WTC11 (cell line): ENCODE data around the gene CSNK1E. TPM values are rescaled to one million over a fixed set of nuclear protein-coding genes. Genes with fewer than 3 reads are reported as not detected.
A peak's percentile ranks its signal among the peaks of the same experiment; 100 is the strongest.
"Not testable (repeated sequence)": the region's sequence is repeated elsewhere in the genome, so short reads cannot be mapped to it uniquely, and the experiment has no call there.

Experiments used
- ATAC-seq: fragments of 200-7000 bp; cut with Tn5 transposase; 2 replicates; pipeline ENCODE4 v1.10.0; 2021; ENCODE audit warnings: mild to moderate bottlenecking, moderate library complexity
- CTCF ChIA-PET: fragments of 300-600 bp; sonication (Branson Sonifier 250); formaldehyde crosslinking; loops from one replicate; lab custom pipeline; 2021; ENCODE audit warnings: antibody characterized with exemption; lab: Charles Lee
- POLR2A ChIA-PET: fragments of 350-600 bp; sonication (Branson Sonifier 250); formaldehyde crosslinking; loops from one replicate; lab custom pipeline; 2021; ENCODE audit warnings: antibody characterized with exemption; lab: Charles Lee
- DNase-seq: peaks from one replicate; pipeline ENCODE4 v3.0.0; 2021; ENCODE audit warnings: low spot score
- H3K27ac Mint-ChIP-seq: 2 replicates; pipeline ENCODE4 v1.8.0; 2021; ENCODE audit warnings: mixed read lengths
- H3K27me3 Mint-ChIP-seq: 2 replicates; pipeline ENCODE4 v1.8.0; 2021; ENCODE audit warnings: low read depth, mild to moderate bottlenecking, moderate library complexity, mixed read lengths
- H3K36me3 Mint-ChIP-seq: 2 replicates; pipeline ENCODE4 v1.8.0; 2021; ENCODE audit warnings: mixed read lengths
- H3K4me1 Mint-ChIP-seq: 2 replicates; pipeline ENCODE4 v1.8.0; 2022; ENCODE audit warnings: mixed read lengths
- H3K4me3 Mint-ChIP-seq: 2 replicates; pipeline ENCODE4 v1.8.0; 2021; ENCODE audit warnings: mild to moderate bottlenecking, moderate library complexity, mixed read lengths
- H3K9me3 Mint-ChIP-seq: 2 replicates; pipeline ENCODE4 v1.8.0; 2021; ENCODE audit warnings: mixed read lengths
- ESRRA ChIP-seq: sonication (generic); formaldehyde crosslinking; IDR thresholded peaks from 2 replicates; pipeline ENCODE4 v1.8.1; 2022; ENCODE audit warnings: mild to moderate bottlenecking, missing genetic modification reagents, borderline replicate concordance
- FOXP1 ChIP-seq: sonication (generic); formaldehyde crosslinking; IDR thresholded peaks from 2 replicates; pipeline ENCODE4 v1.8.0; 2022; ENCODE audit warnings: missing genetic modification reagents, mild to moderate bottlenecking, moderate library complexity, borderline replicate concordance
- GABPB1 ChIP-seq: sonication (generic); formaldehyde crosslinking; IDR thresholded peaks from 2 replicates; pipeline ENCODE4 v1.8.1; 2023; ENCODE audit warnings: mild to moderate bottlenecking, missing genetic modification reagents
- MXD4 ChIP-seq: fragments of 250-450 bp; sonication (Bioruptor Pico); IDR thresholded peaks from 2 replicates; pipeline ENCODE4 v1.8.0; 2021; ENCODE audit warnings: mild to moderate bottlenecking, moderate library complexity, borderline replicate concordance
- MYBL2 ChIP-seq: sonication (generic); formaldehyde crosslinking; IDR thresholded peaks from 2 replicates; pipeline ENCODE4 v1.8.1; 2023; ENCODE audit warnings: mild to moderate bottlenecking, moderate library complexity, missing genetic modification reagents
- NFYB ChIP-seq: sonication (generic); formaldehyde crosslinking; conservative IDR thresholded peaks from 2 replicates; pipeline ENCODE4 v1.8.0; 2022; ENCODE audit warnings: low read depth, missing genetic modification reagents
- NR2C2 ChIP-seq: sonication (generic); formaldehyde crosslinking; IDR thresholded peaks from 2 replicates; pipeline ENCODE4 v1.8.0; 2022; ENCODE audit warnings: mild to moderate bottlenecking, missing genetic modification reagents
- OVOL2 ChIP-seq: fragments of 250-450 bp; sonication (Bioruptor Pico); IDR thresholded peaks from 2 replicates; pipeline ENCODE4 v1.9.0; 2021; ENCODE audit warnings: mild to moderate bottlenecking, borderline replicate concordance
- RORB ChIP-seq: fragments of 250-450 bp; sonication (Bioruptor Pico); IDR thresholded peaks from 2 replicates; pipeline ENCODE4 v1.9.0; 2021; ENCODE audit warnings: mild to moderate bottlenecking
- SMAD4 ChIP-seq: sonication (generic); formaldehyde crosslinking; IDR thresholded peaks from 2 replicates; pipeline ENCODE4 v1.8.0; 2022; ENCODE audit warnings: mild to moderate bottlenecking, missing genetic modification reagents
- TP53 ChIP-seq: sonication (generic); formaldehyde crosslinking; IDR thresholded peaks from 2 replicates; pipeline ENCODE4 v1.8.1; 2023; ENCODE audit warnings: mild to moderate bottlenecking, missing genetic modification reagents
- ZBTB21 ChIP-seq: sonication (generic); formaldehyde crosslinking; IDR thresholded peaks from 2 replicates; pipeline ENCODE4 v1.8.1; 2023; ENCODE audit warnings: mild to moderate bottlenecking, missing genetic modification reagents, borderline replicate concordance
- ZNF317 ChIP-seq: sonication (generic); formaldehyde crosslinking; IDR thresholded peaks from 2 replicates; pipeline ENCODE4 v1.8.1; 2023; ENCODE audit warnings: low read depth, mild to moderate bottlenecking, moderate library complexity, missing genetic modification reagents, borderline replicate concordance
- total RNA-seq: library from RNA; stranded (reverse); gene quantifications from 3 replicates; pipeline ENCODE4 v1.2.3, GENCODE V29; 2021
- TF ChIP-seq, protein P1 (sequence below): sonication (generic); formaldehyde crosslinking; IDR thresholded peaks from 2 replicates; pipeline ENCODE4 v1.8.0; 2022; ENCODE audit warnings: mild to moderate bottlenecking, missing genetic modification reagents
- TF ChIP-seq, protein P2 (sequence below): sonication (generic); formaldehyde crosslinking; IDR thresholded peaks from 2 replicates; pipeline ENCODE4 v1.8.0; 2023; ENCODE audit warnings: missing genetic modification reagents
- TF ChIP-seq, protein P3 (sequence below): sonication (generic); formaldehyde crosslinking; IDR thresholded peaks from 2 replicates; pipeline ENCODE4 v1.8.1; 2023; ENCODE audit warnings: mild to moderate bottlenecking, missing genetic modification reagents, moderate library complexity
- TF ChIP-seq, protein P4 (sequence below): sonication (generic); formaldehyde crosslinking; IDR thresholded peaks from 2 replicates; pipeline ENCODE4 v1.8.0; 2023; ENCODE audit warnings: missing genetic modification reagents, mild to moderate bottlenecking, borderline replicate concordance
- TF ChIP-seq, protein P5 (sequence below): sonication (generic); formaldehyde crosslinking; IDR thresholded peaks from 2 replicates; pipeline ENCODE4 v1.8.1; 2022; ENCODE audit warnings: mild to moderate bottlenecking, moderate library complexity, missing genetic modification reagents
- TF ChIP-seq, protein P6 (sequence below): sonication (generic); formaldehyde crosslinking; IDR thresholded peaks from 2 replicates; pipeline ENCODE4 v1.8.1; 2023; ENCODE audit warnings: mild to moderate bottlenecking, missing genetic modification reagents
- TF ChIP-seq, protein P7 (sequence below): fragments of 250-450 bp; sonication (Bioruptor Pico); IDR thresholded peaks from 2 replicates; pipeline ENCODE4 v1.9.0; 2021; ENCODE audit warnings: moderate library complexity, mild to moderate bottlenecking, inconsistent platforms, borderline replicate concordance

Gene CSNK1E
- total RNA-seq, 1 experiment from 2014 or later = 265 TPM

DNA sequence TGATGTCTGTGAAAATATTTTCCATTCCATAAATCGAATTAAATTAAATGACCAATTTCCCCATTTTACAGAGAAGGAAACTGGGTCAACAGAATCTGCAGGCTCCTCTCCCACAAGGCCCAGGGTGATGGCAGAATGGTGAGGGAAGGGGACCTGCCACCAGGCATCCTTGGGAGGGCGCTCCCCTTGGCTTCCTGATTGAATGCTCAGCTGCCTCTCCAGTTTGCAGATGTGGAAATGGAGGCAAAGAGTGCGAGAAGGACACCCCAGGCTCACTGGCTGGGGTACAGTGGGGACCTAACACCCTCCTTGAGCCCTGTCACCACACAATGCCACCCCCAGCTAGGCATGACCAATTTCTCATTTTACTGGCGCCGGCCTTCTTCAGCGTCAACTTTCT is 28.5 kb upstream of the CSNK1E start:
- H3K36me3 Mint-ChIP-seq = no peaks in the 10 kb centered on the region
- ATAC-seq (no peak), DNase-seq (peak; percentile 5)
- H3K27me3 Mint-ChIP-seq = peaks cover 31% of the 10 kb centered on the region
- ChIA-PET CTCF (interaction anchor here (1.3 kb wide), 1 partner anchor 9 kb away, joined by 3 read pairs; no protein-coding TSS in a partner anchor), POLR2A (interaction anchor here (0.7 kb wide), 1 partner anchor 663 kb away, joined by 3 read pairs; no protein-coding TSS in a partner anchor)
- TF ChIP-seq RORB (CRISPR knock-in tag) (no peak), MXD4 (no peak), ZBTB21 (no peak), GABPB1 (CRISPR knock-in tag) (no peak), MYBL2 (CRISPR knock-in tag) (no peak), ZNF317 (CRISPR knock-in tag) (no peak), SMAD4 (CRISPR knock-in tag) (no peak)
- TF ChIP-seq, protein P1, sequence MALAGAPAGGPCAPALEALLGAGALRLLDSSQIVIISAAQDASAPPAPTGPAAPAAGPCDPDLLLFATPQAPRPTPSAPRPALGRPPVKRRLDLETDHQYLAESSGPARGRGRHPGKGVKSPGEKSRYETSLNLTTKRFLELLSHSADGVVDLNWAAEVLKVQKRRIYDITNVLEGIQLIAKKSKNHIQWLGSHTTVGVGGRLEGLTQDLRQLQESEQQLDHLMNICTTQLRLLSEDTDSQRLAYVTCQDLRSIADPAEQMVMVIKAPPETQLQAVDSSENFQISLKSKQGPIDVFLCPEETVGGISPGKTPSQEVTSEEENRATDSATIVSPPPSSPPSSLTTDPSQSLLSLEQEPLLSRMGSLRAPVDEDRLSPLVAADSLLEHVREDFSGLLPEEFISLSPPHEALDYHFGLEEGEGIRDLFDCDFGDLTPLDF (CRISPR knock-in tag) = no peak
- TF ChIP-seq, protein P2, sequence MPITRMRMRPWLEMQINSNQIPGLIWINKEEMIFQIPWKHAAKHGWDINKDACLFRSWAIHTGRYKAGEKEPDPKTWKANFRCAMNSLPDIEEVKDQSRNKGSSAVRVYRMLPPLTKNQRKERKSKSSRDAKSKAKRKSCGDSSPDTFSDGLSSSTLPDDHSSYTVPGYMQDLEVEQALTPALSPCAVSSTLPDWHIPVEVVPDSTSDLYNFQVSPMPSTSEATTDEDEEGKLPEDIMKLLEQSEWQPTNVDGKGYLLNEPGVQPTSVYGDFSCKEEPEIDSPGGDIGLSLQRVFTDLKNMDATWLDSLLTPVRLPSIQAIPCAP (CRISPR knock-in tag) = no peak
- TF ChIP-seq, protein P3, sequence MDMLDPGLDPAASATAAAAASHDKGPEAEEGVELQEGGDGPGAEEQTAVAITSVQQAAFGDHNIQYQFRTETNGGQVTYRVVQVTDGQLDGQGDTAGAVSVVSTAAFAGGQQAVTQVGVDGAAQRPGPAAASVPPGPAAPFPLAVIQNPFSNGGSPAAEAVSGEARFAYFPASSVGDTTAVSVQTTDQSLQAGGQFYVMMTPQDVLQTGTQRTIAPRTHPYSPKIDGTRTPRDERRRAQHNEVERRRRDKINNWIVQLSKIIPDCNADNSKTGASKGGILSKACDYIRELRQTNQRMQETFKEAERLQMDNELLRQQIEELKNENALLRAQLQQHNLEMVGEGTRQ (CRISPR knock-in tag) = no peak
- peaks cover 18% of the 10 kb centered on the region for H3K4me1 Mint-ChIP-seq
- no peaks in the 10 kb centered on the region for H3K9me3 Mint-ChIP-seq
- no peak overlapping the region for H3K27ac Mint-ChIP-seq
- H3K4me3 Mint-ChIP-seq = no peak overlapping the region

DNA sequence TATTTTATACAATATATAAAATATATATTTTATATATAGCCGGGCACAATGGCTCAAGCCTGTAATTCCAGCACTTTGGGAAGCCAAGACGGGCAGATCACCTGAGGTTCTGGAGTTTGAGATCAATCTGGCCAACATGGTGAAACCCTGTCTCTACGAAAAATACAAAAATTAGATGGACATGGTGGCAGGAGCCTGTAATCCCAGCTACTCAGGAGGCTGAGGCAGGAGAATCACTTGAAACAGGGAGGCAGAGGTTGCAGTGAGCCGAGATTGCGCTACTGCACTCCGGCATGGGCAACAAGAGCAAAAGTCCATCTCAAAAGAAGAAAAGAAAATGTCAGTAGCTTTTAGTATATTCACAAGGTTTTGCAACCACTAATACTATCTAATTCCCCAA is 22.7 kb upstream of the CSNK1E start:
- H3K9me3 Mint-ChIP-seq, CTCF ChIA-PET, ATAC-seq, H3K27ac Mint-ChIP-seq, H3K36me3 Mint-ChIP-seq, H3K4me3 Mint-ChIP-seq: not testable (repeated sequence)
- POLR2A ChIA-PET = interaction anchor here (0.6 kb wide), 1 partner anchor 8 kb away, joined by 3 read pairs; no protein-coding TSS in a partner anchor
- DNase-seq = peak; percentile 3
- peaks cover 50% of the 10 kb centered on the region for H3K27me3 Mint-ChIP-seq
- peaks cover 13% of the 10 kb centered on the region for H3K4me1 Mint-ChIP-seq

DNA sequence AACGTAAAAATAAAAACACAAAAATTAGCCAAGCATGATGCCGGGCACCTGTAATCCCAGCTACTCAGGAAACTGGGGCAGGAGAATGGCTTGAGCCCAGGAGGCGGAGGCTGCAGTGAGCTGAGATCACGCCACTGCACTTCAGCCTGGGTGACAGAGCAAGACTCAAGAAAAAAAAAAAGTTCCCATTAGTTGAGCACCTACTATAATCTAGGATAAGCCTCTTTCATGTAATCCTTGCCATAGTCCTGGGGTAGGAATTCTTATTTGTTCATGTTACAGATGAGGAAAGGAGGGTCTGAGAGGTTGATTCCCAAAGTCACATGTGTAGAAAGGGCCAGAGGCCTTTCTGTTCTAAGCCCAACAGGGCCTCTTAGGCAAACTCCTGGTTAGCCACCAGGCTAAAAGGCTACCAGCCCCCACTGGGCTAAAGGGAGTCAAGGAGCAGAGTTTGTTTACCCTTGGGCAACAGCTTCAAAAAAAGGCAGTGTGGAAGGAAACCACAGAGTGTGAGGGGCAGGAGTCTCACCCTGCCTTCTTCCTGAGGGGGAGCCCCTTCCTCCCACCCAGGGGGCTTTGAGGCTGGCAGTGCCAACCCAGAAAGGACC is 21.6 kb upstream of the CSNK1E start:
- ChIA-PET CTCF (no interaction called here), POLR2A (no interaction called here)
- Mint-ChIP-seq H3K27me3 (peaks cover 42% of the 10 kb centered on the region), H3K4me1 (peaks cover 23% of the 10 kb centered on the region), H3K9me3 (no peaks in the 10 kb centered on the region), H3K27ac (no peak overlapping the region), H3K4me3 (no peak overlapping the region), H3K36me3 (no peaks in the 10 kb centered on the region)
- no peak; the same call in 1 of the 2 replicates for ATAC-seq
- peak; percentile 18 for DNase-seq
- TF ChIP-seq, protein P4, sequence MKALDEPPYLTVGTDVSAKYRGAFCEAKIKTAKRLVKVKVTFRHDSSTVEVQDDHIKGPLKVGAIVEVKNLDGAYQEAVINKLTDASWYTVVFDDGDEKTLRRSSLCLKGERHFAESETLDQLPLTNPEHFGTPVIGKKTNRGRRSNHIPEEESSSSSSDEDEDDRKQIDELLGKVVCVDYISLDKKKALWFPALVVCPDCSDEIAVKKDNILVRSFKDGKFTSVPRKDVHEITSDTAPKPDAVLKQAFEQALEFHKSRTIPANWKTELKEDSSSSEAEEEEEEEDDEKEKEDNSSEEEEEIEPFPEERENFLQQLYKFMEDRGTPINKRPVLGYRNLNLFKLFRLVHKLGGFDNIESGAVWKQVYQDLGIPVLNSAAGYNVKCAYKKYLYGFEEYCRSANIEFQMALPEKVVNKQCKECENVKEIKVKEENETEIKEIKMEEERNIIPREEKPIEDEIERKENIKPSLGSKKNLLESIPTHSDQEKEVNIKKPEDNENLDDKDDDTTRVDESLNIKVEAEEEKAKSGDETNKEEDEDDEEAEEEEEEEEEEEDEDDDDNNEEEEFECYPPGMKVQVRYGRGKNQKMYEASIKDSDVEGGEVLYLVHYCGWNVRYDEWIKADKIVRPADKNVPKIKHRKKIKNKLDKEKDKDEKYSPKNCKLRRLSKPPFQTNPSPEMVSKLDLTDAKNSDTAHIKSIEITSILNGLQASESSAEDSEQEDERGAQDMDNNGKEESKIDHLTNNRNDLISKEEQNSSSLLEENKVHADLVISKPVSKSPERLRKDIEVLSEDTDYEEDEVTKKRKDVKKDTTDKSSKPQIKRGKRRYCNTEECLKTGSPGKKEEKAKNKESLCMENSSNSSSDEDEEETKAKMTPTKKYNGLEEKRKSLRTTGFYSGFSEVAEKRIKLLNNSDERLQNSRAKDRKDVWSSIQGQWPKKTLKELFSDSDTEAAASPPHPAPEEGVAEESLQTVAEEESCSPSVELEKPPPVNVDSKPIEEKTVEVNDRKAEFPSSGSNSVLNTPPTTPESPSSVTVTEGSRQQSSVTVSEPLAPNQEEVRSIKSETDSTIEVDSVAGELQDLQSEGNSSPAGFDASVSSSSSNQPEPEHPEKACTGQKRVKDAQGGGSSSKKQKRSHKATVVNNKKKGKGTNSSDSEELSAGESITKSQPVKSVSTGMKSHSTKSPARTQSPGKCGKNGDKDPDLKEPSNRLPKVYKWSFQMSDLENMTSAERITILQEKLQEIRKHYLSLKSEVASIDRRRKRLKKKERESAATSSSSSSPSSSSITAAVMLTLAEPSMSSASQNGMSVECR (CRISPR knock-in tag) = no peak
- TF ChIP-seq NR2C2 (no peak), NFYB (CRISPR knock-in tag) (no peak), OVOL2 (no peak), TP53 (CRISPR knock-in tag) (no peak), RORB (CRISPR knock-in tag) (no peak), FOXP1 (CRISPR knock-in tag) (no peak), ESRRA (CRISPR knock-in tag) (no peak), GABPB1 (CRISPR knock-in tag) (no peak)
- TF ChIP-seq, protein P5, sequence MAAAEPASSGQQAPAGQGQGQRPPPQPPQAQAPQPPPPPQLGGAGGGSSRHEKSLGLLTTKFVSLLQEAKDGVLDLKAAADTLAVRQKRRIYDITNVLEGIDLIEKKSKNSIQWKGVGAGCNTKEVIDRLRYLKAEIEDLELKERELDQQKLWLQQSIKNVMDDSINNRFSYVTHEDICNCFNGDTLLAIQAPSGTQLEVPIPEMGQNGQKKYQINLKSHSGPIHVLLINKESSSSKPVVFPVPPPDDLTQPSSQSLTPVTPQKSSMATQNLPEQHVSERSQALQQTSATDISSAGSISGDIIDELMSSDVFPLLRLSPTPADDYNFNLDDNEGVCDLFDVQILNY (CRISPR knock-in tag) = no peak
- TF ChIP-seq, protein P6, sequence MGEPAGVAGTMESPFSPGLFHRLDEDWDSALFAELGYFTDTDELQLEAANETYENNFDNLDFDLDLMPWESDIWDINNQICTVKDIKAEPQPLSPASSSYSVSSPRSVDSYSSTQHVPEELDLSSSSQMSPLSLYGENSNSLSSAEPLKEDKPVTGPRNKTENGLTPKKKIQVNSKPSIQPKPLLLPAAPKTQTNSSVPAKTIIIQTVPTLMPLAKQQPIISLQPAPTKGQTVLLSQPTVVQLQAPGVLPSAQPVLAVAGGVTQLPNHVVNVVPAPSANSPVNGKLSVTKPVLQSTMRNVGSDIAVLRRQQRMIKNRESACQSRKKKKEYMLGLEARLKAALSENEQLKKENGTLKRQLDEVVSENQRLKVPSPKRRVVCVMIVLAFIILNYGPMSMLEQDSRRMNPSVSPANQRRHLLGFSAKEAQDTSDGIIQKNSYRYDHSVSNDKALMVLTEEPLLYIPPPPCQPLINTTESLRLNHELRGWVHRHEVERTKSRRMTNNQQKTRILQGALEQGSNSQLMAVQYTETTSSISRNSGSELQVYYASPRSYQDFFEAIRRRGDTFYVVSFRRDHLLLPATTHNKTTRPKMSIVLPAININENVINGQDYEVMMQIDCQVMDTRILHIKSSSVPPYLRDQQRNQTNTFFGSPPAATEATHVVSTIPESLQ (CRISPR knock-in tag) = no peak
- TF ChIP-seq, protein P7, sequence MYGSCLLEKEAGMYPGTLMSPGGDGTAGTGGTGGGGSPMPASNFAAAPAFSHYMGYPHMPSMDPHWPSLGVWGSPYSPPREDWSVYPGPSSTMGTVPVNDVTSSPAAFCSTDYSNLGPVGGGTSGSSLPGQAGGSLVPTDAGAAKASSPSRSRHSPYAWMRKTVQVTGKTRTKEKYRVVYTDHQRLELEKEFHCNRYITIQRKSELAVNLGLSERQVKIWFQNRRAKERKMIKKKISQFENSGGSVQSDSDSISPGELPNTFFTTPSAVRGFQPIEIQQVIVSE (CRISPR knock-in tag) = no peak
